Measurements from ENCODE around the gene TMEM269. TPM values are rescaled to one million over a fixed set of nuclear protein-coding genes. Genes with fewer than 3 reads are reported as not detected.

TMEM269 gene
- total RNA-seq, 1 experiment from 2014 or later, result 0.11 TPM

DNA sequence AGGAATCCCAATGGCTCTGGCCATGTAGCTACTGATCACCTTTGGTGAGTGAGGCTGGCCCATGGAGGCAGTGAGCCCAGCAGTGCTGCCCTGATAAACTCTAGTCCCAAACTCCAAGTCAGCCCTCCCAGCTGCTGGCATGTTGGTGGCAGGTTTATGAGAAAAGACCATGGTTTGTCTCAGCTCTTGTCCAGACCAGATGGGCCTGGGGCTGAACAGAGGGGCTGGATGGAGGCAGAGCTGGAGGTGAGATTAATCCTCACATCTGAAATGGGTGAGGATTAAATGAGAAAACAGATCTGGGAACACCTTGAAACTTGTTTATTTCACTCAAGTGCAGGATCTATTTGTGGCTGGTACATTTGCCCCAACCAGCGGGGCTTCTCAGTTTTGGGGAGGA is 3.2 kb downstream of the TMEM269 start:
- Histone ChIP-seq H3K4me2 (ENCODE audit: low read length) (no peak overlapping the region), H3K9me3 (ENCODE audit: low read length) (no peaks in the 10 kb centered on the region), H3K79me2 (ENCODE audit: low read length) (no peaks in the 10 kb centered on the region), H3K27me3 (ENCODE audit: low read length) (no peaks in the 10 kb centered on the region), H3K36me3 (ENCODE audit: low read depth, low read length) (peaks cover 3% of the 10 kb centered on the region; the same call in 1 of the 2 replicates), H3K9me2 (replicated peaks; ENCODE audit: low read length) (no peaks in the 10 kb centered on the region), H3F3A (ENCODE audit: low read length, unreplicated experiment) (no peaks in the 10 kb centered on the region), H3K4me3 (ENCODE audit: low read length) (no peak overlapping the region), H3K9ac (ENCODE audit: low read length) (no peak overlapping the region), H2AFZ (ENCODE audit: low read length) (no peak overlapping the region), H3K4me1 (ENCODE audit: insufficient read depth, low read length) (no peaks in the 10 kb centered on the region), H3K27ac (ENCODE audit: low read length) (no peak overlapping the region), H4K20me1 (ENCODE audit: low read length) (no peaks in the 10 kb centered on the region)
- ChIA-PET CTCF (no interaction called here), POLR2A (ENCODE audit: unreplicated experiment) (no interaction called here)
- BruUV-seq (replicated peaks), result no TSS peak
- intact Hi-C loops (cut with micrococcal nuclease), result no loop called here
- ATAC-seq (no peak), DNase-seq (no peak)
- no peak for TF ChIP-seq EZH2 (IDR thresholded peaks at IDR 0.05; ENCODE audit: low read length, unreplicated experiment)
- TF ChIP-seq CTCF (conservative IDR thresholded peaks at IDR 0.05; ENCODE audit: low read depth, low read length), result no peak
- no peak for TF ChIP-seq EZH2phosphoT487 (IDR thresholded peaks at IDR 0.05; ENCODE audit: borderline replicate concordance, low read length)

- H3K36me3 ChIP-seq (ENCODE audit: low read depth, low read length), result no peaks in the 10 kb centered on the region
- no peaks in the 10 kb centered on the region for H3K4me1 ChIP-seq (ENCODE audit: insufficient read depth, low read length)
- no peaks in the 10 kb centered on the region for H3K9me3 ChIP-seq (ENCODE audit: low read length)
- H3K9ac ChIP-seq (ENCODE audit: low read length), result no peak overlapping the region
- ATAC-seq (no peak), DNase-seq (no peak)
- H3K4me2 ChIP-seq (ENCODE audit: low read length), result no peak overlapping the region
- no peaks in the 10 kb centered on the region for H3F3A ChIP-seq (ENCODE audit: low read length, unreplicated experiment)
- POLR2A ChIA-PET (ENCODE audit: unreplicated experiment), result no interaction called here
- no peaks in the 10 kb centered on the region for H3K79me2 ChIP-seq (ENCODE audit: low read length)
- no TSS peak for BruUV-seq (replicated peaks)
- CTCF ChIA-PET, result no interaction called here
- no peak overlapping the region for H3K27ac ChIP-seq (ENCODE audit: low read length)
- intact Hi-C loops (cut with micrococcal nuclease), result no loop called here
- no peak for TF ChIP-seq CTCF (conservative IDR thresholded peaks at IDR 0.05; ENCODE audit: low read depth, low read length)
- TF ChIP-seq EZH2phosphoT487 (IDR thresholded peaks at IDR 0.05; ENCODE audit: borderline replicate concordance, low read length), result no peak
- TF ChIP-seq EZH2 (IDR thresholded peaks at IDR 0.05; ENCODE audit: low read length, unreplicated experiment), result no peak
- no peaks in the 10 kb centered on the region for H4K20me1 ChIP-seq (ENCODE audit: low read length)
- no peaks in the 10 kb centered on the region for H3K27me3 ChIP-seq (ENCODE audit: low read length)
- no peaks in the 10 kb centered on the region for H3K9me2 ChIP-seq (replicated peaks; ENCODE audit: low read length)
- H2AFZ ChIP-seq (ENCODE audit: low read length), result no peak overlapping the region
- H3K4me3 ChIP-seq (ENCODE audit: low read length), result no peak overlapping the region
Observed at GRCh38 chr1:42793824-42794223, 9.0 kb downstream of the TMEM269 start.

DNA sequence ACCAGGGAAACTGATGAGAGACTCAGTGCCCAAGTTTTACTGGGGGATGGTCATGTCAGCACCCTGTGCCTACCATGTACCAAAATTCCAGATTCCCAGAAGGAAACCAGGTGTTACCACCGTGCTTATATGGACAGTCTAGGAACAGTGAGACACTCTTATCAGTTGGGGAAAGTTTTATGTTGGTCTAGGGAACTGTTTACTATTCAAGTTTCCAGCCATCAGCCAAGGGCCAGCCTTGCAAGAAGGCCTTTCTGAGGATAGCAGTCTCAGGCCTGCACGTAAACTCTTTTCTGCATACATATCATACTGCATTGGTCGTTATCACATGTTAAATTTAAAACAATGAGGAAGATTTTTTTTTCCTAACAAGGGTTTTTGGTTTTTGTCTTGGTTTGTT is 12.6 kb downstream of the TMEM269 start:
- H2AFZ ChIP-seq (ENCODE audit: low read length), result no peak overlapping the region
- H3K79me2 ChIP-seq (ENCODE audit: low read length), result no peaks in the 10 kb centered on the region
- intact Hi-C loops (cut with micrococcal nuclease), result no loop called here
- H4K20me1 ChIP-seq (ENCODE audit: low read length), result no peaks in the 10 kb centered on the region
- no peak overlapping the region for H3K4me2 ChIP-seq (ENCODE audit: low read length)
- H3K4me1 ChIP-seq (ENCODE audit: insufficient read depth, low read length), result no peaks in the 10 kb centered on the region
- DNase-seq (no peak), ATAC-seq (no peak)
- no peaks in the 10 kb centered on the region for H3K9me2 ChIP-seq (replicated peaks; ENCODE audit: low read length)
- no peaks in the 10 kb centered on the region for H3F3A ChIP-seq (ENCODE audit: low read length, unreplicated experiment)
- no peak overlapping the region for H3K27ac ChIP-seq (ENCODE audit: low read length)
- no TSS peak for BruUV-seq (replicated peaks)
- TF ChIP-seq CTCF (conservative IDR thresholded peaks at IDR 0.05; ENCODE audit: low read depth, low read length), result no peak
- TF ChIP-seq EZH2phosphoT487 (IDR thresholded peaks at IDR 0.05; ENCODE audit: borderline replicate concordance, low read length), result no peak
- no peak for TF ChIP-seq EZH2 (IDR thresholded peaks at IDR 0.05; ENCODE audit: low read length, unreplicated experiment)
- CTCF ChIA-PET, result no interaction called here
- no peaks in the 10 kb centered on the region for H3K36me3 ChIP-seq (ENCODE audit: low read depth, low read length)
- H3K9ac ChIP-seq (ENCODE audit: low read length), result no peak overlapping the region
- POLR2A ChIA-PET (ENCODE audit: unreplicated experiment), result no interaction called here
- H3K9me3 ChIP-seq (ENCODE audit: low read length), result no peaks in the 10 kb centered on the region
- no peak overlapping the region for H3K4me3 ChIP-seq (ENCODE audit: low read length)
- H3K27me3 ChIP-seq (ENCODE audit: low read length), result no peaks in the 10 kb centered on the region
